ENCODE results near the gene LGALS13.

DNA sequence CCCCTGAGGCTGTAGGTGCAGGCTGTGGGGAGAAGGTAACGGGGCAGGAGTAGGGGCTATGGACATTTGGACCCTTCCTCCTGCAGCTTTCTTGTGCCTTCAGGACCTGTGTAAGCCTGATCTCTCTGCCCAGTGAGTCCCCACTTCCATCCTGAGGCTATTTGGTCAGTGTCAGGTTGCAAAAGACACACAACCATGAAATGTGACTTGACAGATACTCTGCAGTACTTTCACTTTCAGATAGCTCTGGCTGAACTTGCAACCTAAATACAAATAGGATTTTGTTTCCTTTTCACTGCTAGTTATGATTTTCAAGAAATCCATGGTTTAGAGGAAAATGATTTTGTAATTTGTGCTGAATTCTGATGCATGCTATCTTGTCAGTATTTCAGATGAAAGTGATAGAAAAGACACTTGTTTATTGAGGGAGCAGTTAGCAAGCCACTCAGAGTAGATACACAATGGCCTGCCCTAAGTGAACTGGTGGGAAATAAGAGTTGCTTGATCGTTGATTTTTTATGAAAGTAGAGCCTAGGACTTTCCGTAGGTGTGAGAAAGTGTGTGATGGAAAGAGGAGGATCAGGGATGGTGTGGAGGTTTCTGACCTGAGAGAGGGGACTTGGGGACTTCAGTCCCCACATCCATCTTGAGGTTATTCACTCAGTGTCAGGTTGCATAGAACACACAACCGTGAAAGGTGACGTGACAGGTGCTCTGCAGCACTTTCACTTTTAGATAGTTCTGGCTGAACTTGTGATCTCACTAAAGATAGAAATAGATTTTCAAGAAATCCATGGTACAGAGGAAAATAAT is 44.3 kb upstream of the LGALS13 start:
- TF ChIP-seq CTCF (conservative IDR thresholded peaks at IDR 0.05) (no peak), ZFX (IDR thresholded peaks at IDR 0.05) (no peak)
